H1 (cell line): ENCODE measurements around the gene SPTB. TPM values are rescaled to one million over a fixed set of nuclear protein-coding genes. Genes with fewer than 3 reads are reported as not detected.

Source experiments
- CHD7 ChIP-seq: fragments of 300-600 bp; sonication (generic); IDR thresholded peaks from 2 replicates; pipeline ENCODE4 v1.7.1; 2012; ENCODE audit warnings: low read length, moderate library complexity, mild to moderate bottlenecking, inconsistent platforms; ENCODE audit not compliant: insufficient replicate concordance
- KDM1A ChIP-seq: fragments of 200-600, 300-600 bp; sonication (generic); IDR thresholded peaks from 2 replicates; pipeline ENCODE4 v1.7.1; 2016; ENCODE audit warnings: mild to moderate bottlenecking, low read length, borderline replicate concordance
- POLR2AphosphoS5 ChIP-seq: IDR thresholded peaks from 2 replicates; pipeline ENCODE4 v1.6.1; 2011; ENCODE audit warnings: low read depth, low read length
- POU5F1 ChIP-seq: IDR thresholded peaks from 2 replicates; pipeline ENCODE4 v1.6.1; 2011; ENCODE audit warnings: low read depth, mild to moderate bottlenecking, low read length, moderate library complexity
- SAP30 ChIP-seq: fragments of 300-600 bp; sonication (generic); IDR thresholded peaks from 2 replicates; pipeline ENCODE4 v1.7.1; 2012; ENCODE audit warnings: low read length, moderate library complexity, mild to moderate bottlenecking, inconsistent platforms; ENCODE audit not compliant: insufficient read depth, insufficient replicate concordance
- polyA plus RNA-seq, 7 experiments: library from polyadenylated mRNA; depleted of rRNA in 3 of 7; stranded (reverse) in 5 of 7; unstranded in 2 of 7; fragments of >200 nt in 5 of 7; fragments of 200-250 nt in 2 of 7; gene quantifications; 1 replicate in 5 of 7; 2 replicates in 1 of 7; 4 replicates in 1 of 7; pipeline versions ENCODE4 v1.2.1 to v1.2.3, GENCODE V29; 2011 to 2013; ENCODE audit warnings: missing spikeins in 2 of 7, mixed read lengths in 2 of 7
- total RNA-seq: library from RNA; stranded (reverse); fragmentation: NEBNext Ultra II Directional; extraction: Animal tissue kit (Norgen Biotek cat#: 25700); gene quantifications from 2 replicates; pipeline ENCODE4 v1.2.1, GENCODE V29; 2021
- TF ChIP-seq, protein P1 (sequence below): IDR thresholded peaks from 2 replicates; pipeline ENCODE4 v1.6.1; 2012; ENCODE audit warnings: inconsistent platforms

The SPTB gene
- total and polyA plus RNA-seq, 2 of the 8 experiments (the other 6 are each of a cell fraction or from before 2014, with no cell fraction given) = 0.30 to 2.4 TPM

- TF ChIP-seq CHD7 (no peak), POU5F1 (no peak), SAP30 (no peak), POLR2AphosphoS5 (no peak), KDM1A (no peak)
- TF ChIP-seq, protein P1, sequence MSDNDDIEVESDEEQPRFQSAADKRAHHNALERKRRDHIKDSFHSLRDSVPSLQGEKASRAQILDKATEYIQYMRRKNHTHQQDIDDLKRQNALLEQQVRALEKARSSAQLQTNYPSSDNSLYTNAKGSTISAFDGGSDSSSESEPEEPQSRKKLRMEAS = no peak
These were observed 71.3 kb downstream of the SPTB start (continued) for GRCh38 chr14:64808449-64808848.
